GM19025 (cell line): ENCODE measurements around the gene NIPAL3.
A peak's percentile ranks its signal among the peaks of the same experiment; 100 is the strongest.
"Not testable (repeated sequence)": the region's sequence is repeated elsewhere in the genome, so short reads cannot be mapped to it uniquely, and the experiment has no call there.

Source experiments
- ATAC-seq: cut with Tn5 transposase; IDR thresholded peaks from one replicate; pipeline ENCODE4 v1.9.1; 2021; ENCODE audit warnings: mild to moderate bottlenecking, low read depth, moderate library complexity; ENCODE audit not compliant: unreplicated experiment

Gene NIPAL3

DNA sequence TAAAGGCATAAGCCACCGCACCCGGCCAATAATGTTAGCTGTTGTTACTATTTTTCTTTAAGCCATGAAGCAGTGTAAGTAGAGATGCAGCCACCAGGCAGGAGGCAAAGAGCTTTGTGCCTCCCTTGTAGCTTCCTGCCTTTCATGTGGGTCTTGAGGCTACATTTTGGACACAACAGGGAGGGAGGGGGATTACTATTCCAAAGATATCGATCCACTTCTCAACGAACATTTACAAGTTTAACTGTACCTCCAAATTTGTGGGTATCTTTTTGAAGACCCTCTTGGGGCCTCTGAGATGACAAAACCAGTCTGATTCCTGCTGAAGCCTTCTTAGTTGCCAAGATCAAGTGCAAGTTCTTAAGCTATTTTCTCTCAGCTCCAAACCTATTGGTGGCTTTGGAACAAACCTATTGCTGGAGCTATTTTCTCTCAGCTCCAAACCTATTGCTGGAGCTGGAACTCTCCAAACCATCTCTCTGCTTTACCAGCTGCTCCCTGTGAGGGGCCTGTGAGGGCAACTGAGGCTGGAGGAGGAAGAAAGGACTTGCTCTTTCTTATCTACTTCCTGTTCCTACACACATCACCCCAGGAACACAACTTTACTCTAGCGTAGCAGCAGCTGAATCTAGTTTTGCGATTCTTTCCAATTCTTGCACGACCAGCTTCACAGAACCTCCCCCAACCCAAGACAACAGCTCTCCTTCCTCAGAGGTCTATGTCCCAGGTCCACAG is 70.9 kb downstream of the NIPAL3 start:
- no peak for ATAC-seq

DNA sequence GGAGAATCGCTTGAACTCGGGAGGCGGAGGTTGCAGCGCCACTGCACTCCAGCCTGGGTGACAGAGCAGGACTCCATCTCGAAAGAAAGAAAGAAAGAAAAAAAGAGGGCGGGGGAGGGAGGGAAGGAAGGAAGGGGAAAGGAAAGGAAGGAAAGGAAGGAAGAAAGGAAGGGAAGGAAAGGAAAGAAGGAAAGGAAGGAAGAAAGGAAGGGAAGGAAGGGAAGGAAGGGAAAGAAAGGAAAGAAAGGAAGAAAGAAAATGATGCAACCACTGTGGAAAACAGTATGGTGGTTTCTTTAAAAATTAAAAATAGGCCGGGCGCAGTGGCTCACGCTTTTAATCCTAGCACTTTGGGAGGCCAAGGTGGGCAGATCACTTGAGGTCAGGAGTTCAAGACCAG is 71.9 kb downstream of the NIPAL3 start:
- no peak for ATAC-seq

DNA sequence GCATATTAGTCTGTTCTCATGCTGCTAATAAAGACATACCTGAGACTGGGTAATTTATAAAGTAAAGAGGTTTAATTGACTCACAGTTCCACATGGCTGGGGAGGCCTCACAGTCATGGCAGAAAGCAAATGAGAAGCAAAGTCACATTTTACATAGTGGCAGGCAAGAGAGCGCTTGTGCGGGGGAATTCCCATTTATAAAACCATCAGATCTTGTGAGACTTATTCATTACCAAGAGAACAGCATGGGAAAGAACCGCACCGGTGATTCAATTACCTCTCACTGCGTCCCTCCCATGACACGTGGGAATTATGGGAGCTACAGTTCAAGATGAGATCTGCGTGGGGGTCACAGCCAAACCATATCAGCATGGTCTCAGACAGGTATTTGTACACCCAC is 72.6 kb downstream of the NIPAL3 start:
- ATAC-seq: not testable (repeated sequence)

DNA sequence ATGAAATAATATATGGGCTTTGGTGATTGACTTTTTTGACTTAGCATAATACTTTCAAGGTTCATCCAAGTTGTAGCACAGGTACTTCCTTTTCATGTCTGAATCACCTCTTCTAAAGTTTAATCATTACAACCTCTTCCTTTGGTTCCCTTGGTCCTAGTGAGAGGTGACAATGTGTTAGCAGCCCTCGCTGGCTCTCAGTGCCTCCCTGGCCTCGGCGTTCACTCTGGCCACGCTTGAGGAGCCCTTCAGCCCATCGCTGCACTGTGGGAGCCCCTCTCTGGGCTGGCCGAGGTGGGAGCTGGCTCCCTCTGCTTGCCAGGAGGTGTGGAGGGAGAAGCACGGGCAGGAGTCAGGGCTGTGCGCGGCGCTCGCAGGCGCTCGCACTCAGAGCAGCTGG is 74.1 kb downstream of the NIPAL3 start:
- ATAC-seq: no peak

DNA sequence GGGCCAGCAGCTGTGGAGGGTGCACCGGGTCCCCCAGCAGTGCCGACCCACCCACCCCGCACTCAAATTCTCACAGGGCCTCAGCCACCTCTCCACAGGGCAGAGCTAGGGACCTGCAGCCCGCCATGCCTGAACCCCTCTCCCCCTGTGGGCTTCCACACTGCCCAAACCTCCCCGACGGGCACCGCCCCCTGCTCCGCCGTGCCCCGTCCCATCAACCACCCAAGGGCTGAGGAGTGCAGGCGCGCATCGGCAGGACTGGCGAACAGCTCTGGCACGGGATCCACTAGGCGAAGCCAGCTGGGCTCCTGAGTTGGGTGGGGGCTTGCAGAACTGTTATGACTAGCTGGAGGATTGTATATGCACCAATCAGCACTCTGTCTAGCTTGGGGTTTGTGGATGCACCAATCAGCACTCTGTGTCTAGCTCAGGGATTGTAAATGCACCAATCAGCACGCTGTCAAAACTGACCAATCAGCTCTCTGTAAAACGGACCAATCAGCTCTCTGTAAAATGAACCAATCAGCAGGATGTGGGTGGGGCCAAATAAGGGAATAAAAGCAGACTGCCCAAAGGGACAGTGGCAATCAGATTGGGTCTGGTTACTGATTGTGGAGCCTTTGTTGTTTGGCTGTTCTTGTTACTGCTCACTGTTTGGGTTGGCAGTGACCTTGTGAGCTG is 74.6 kb downstream of the NIPAL3 start:
- no peak for ATAC-seq

DNA sequence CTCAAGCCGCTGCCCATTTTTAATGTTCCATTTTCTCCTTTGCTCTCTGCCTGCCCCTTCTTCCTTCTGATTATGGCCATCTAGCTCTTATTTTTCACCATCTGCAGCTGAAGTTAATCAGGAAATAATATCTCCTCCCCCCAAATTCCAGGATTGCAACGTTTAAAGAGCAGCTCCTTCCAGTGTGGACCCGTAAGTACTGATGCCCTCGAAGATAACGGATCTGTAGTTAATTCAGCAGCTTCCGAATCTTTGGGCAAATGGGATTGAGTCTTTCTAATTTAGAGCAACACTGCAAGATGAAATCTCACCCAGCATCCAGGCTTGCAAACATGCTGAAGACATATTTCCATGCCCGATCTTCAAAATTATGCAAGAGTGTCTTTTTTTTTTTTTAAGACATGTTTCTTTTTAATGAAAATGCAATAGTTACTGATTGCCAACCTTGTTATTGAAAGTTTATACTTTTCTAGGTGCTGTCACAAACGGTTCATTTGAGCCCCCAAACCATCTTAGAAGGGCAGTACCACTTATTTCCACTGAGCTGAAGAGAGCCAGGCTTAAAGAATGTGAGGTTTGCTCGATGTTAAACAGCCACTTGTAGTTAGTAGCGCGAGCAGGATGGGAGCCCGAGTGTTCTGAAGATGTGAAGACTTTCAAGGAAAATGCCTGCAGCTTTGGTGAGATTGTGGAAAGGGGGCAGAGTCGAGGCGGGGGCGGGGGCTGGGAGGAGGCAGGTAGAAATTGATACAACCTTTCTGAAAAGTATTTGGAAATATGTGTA is 76.2 kb downstream of the NIPAL3 start:
- ATAC-seq: no peak

DNA sequence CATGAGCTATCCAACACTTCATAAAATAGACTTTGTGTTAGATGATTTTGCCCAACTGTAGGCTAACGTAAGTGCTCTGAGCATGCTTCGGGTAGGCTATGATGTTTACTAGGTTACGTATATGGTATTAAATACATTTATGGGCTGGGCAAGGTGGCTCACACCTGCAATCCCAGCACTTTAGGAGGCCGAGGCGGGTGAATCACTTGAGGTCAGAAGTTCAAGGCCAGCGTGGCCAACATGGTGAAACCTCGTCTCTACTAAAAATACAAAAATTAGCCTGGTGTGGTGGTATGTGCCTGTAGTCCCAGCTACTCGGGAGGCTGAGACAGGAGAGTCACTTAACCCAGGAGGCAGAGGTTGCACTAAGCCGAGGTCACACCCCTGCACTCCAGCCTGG is 77.3 kb downstream of the NIPAL3 start:
- ATAC-seq: not testable (repeated sequence)

DNA sequence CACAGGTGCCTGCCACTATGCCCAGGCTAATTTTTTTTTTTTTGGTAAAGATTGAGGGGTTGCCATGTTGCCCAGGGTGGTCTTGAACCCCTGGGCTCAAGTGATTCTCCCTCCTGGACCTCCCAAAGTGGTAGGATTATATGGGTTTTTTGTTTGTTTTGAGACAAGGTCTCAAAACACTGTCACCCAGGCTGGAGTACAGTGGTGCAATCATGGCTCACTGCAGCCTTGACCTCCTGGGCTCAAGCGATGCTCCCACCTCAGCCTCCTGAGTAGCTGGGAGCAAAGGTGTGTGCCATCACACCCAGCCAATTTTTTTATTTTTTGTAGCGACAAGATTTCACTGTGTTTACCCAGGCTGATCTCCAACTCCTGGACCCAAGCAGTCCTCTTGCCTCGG is 78.2 kb downstream of the NIPAL3 start:
- no peak for ATAC-seq

DNA sequence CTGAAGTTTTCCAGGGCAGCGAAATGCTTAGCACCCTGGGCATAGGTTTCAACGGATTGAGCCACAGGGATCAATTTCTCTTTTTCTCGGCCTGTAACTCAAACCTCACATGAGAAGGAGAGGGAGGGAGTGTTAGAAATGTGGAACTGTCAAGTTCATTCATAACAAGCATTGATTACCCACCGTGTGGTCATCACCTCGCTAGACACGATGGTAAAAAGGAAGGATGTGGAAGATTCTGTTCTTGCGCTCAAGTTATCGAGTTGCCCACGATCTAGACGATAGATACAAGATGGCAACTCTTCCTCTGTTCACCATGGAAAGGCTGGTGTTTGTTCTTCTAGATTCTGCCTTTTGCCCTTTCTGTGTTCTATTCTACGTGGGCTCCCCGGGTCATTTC is 83.0 kb downstream of the NIPAL3 start:
- ATAC-seq: no peak

DNA sequence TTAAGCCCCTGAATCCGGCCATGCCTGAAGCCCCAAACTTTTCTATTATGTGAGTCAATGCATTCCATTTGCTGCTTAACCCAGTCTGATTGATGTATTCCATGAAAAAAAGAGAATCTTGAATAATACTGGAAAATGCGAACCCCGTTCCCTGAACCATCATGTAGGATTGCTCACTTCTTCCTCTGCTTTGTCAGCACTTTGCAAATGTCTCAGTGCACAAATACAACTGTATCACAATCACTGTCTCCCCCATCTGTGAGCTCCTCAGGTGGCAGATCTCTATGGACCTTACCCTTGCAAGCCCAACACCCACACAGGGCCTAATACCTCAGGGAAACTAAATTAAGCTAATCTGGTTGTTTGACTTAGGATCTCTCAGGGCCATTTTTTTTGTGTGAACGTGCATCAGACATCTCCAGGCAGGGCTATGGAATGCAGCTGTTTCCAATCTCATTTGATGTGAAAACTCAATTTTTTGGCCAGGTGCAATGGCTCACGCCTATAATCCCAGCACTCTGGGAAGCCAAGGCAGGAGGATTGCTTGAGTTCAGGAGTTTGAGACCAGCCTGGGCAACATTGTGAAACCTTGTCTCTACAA is 84.9 kb downstream of the NIPAL3 start:
- ATAC-seq: no peak

DNA sequence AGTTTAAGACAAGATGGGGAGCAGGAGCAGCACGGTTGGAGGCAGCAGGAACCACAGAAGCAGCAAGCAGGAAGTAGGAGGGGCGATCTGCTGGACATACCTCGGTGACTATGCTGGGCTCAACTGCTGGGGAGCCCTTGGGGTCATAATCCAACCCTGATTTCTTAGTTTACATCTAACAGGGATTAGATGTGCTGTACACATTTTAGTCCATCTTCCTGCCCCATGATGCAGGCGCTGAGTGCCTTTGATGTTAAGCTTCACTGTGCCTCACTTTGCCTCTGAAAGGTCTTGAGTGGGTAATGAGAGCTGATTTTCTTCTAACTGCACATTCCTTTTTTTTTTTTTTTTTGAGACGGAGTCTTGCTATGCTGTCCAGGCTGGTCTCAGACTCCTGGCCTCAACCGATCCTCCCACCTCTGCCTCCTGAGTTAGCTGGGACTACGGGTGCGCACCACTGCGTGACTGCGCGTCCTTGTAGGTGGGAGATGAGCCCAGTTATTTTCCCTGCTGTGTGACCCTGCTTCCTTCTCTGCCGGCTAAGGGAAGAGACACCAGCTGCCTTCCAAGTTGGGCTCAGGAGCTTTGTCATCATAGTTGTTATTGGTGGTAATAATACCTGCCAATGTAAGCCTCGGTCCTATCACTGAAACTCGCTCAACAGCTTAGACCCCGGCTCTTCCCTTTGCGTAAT is 85.9 kb downstream of the NIPAL3 start:
- no peak for ATAC-seq

DNA sequence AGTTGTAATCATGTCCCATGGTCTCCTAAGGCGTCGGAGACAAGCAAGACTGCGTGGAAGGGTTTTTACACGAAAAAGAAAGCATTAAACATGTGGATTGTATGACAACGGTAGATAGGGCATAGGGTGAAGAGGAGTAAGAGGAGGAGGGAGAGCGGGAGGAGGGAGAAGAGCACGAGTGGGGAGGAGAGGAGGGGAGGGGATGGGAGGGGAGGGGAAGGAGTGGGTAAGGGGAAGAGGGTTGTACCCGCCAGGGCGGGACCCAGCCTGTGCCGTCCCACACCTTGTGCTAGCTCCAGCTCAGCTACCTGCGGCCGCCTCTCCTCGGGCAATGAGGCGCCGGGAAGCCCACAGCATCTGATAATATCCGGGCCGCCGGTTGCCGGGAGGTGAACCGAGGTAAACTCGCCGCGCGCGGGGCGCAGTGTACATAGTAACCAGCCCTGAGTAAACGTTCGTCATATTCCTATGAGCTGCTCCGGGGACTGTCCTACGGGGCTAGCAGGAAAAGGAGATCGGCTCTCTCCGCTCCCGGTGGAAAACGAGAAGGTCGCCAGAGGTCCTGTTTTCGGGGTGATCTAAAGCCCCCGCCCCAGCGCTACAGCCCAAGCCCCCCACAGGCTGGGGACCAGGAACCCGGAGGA is 86.6 kb downstream of the NIPAL3 start:
- ATAC-seq: no peak

DNA sequence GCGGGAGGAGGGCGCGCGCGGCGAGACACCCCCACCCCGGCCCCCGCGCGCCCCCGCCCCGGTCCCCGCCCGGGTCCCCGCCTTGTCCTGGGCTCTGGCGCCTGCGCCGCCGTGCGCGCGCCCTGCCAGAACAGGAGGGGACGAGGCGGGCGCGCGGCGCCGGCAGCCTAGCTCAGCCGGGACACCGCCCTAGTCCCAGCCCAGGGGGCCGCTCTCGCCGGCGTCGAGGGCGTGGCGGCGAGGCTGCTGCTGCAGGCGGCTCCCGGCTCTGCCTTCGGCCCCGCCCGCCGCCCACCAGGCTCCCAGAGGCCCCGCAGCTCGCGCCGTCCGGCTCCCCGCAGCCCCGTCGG is 87.1 kb downstream of the NIPAL3 start, which contains the start of gene RCAN3:
TSS of gene RCAN3 (plus strand) at position 128 of the 350 bp plus-strand sequence. CDS start 11,537 bp downstream, outside the sequence.
- ATAC-seq: peak; percentile 64

DNA sequence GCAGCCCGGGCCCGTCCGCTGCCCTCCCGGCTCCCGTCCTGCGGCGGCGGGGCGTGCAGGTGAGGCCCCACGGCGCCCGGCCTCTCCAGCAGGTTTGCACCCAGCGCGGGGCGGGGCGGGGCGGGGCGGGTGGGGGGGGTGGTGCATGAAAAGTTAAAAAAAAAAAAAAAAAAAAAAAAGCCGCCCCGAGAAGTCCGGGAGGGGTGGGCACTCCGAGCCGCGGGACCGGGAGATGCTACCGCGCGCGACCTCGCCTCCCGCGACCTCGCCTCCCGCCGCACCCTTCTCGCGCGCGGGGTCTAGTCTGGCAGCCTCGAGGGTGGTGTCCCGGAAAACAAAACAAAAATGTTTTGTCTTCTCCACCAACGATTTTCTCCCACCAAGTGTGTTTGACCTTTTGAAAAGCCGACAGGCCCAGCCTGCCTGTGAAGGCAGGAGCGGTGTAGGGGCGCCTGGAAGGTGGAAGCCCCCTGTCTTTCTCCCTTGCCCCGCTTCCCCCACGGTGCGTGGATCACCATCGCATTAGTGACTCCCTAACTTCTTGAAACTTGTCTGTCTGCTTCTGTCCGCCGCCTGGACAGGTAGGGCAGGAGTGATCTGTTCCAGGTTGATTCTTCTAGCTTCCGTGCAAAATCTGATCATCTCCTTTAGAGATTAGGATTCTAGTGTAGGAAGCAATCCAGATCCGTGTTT is 87.6 kb downstream of the NIPAL3 start:
- peak; percentile 28 for ATAC-seq

DNA sequence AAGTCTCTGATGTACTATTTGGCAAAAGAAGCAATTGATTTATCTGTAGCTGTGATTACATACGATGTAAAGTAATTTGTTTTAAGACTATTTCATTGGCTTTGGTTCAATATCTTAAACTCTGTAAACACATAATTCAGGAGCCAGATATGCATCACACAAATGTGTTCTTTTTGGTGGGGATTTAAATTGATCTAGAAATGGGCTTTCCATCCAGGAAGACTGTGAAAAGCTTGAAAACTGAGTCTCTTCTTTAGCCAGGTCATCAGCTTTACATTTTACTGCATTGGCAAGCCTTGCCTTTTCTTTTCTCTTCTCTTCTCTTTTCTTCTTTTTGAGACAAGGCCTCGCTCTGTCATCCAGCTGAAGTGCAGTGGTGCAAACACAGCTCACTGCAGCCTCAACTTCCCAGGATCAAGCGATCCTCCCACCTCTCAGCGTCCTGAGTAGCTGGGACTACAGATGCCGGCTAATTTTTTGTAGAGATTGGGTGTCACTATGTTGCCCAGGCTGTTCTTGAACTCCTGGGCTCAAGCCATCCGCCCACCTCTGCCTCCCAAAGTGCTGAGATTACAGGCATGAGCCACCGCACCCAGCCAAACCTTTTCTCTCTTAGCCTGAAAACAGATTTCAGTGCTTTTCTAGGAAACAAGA is 88.4 kb downstream of the NIPAL3 start:
- ATAC-seq: no peak

DNA sequence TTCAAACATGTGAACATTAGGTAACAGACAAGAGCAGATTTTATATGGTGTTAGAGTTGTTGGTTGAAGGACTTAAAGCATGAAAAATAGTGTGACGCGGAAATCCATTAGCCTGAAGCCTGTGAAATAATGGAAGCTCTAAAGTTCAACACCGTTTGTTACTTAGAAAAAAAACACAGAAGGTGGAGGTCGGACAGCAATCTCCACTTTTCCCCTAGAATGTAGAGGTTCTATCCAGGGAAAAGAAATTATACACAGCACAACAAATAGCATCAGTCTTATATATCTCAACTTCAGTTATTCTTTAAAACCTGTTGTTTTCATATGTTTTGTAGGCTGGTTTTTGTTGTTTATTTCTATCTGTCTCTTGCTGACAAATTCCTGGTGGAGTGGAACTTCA is 89.0 kb downstream of the NIPAL3 start:
- no peak for ATAC-seq

DNA sequence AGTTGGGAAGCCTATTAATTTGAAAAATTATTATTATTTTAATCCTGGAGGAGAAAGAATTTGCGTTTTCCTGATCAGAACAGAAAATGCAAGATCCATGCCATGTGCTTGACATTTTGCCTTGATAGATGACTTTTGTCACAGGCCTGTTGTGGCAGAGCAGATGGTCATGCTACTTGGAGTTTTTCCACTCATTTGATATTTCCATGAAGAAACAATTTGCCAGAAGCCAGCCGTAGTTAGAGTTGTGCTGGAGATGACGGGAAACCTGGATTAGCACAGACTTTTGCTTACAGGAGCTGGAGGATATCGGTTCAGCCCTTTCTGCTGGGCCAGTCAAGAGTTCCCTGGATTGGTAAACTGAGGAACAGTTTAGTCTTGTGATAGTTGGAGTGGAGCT is 90.2 kb downstream of the NIPAL3 start:
- no peak for ATAC-seq

DNA sequence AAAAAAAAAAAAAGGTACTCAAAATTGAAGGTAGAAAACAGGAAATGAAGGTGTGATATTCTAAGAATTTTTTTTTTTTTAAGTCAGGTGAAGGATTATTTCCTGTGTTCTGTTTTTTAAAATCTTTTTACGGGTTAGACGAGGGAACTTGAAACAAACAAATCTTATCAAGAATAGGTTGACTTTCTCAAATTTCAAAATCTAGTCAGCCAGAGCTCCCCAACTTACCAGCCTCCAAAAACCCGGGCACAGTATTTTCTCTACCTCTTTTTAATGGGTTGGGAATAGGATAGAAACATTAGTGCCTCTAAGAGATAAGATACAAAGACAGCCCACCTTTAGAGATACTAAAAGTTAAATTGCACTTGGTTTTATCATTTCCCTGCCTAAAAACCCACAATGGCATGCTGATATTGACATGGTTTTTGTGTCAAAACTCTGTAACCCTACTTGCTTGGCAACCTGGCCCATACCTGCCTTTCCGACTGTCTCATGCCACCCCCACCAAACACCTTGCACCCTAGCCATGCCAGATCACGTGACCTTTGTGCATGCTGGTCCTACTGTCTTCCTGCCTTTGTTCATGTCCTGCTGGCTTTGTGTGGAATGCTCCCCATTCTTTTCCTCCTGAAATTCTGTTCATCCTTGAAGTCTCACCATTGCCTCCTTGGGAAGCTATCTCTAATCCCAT is 91.2 kb downstream of the NIPAL3 start:
- no peak for ATAC-seq
